Measurements from ENCODE around the gene MIGA2.
A peak's percentile ranks its signal among the peaks of the same experiment; 100 is the strongest.
"Not testable (repeated sequence)": the region's sequence is repeated elsewhere in the genome, so short reads cannot be mapped to it uniquely, and the experiment has no call there.

Gene MIGA2

GRCh38 chr9:129111528-129112151 is 75.2 kb downstream of the MIGA2 start:
- Histone ChIP-seq H3K4me1 (ENCODE audit: insufficient read depth, low read length) (no peaks in the 10 kb centered on the region), H3K36me3 (ENCODE audit: insufficient read depth, low read length) (no peaks in the 10 kb centered on the region), H3K9ac (ENCODE audit: low read depth, low read length) (peak overlapping the region; percentile 98), H3K9me3 (ENCODE audit: control insufficient read depth, insufficient read depth, low read length) (no peaks in the 10 kb centered on the region)

- H3K9ac ChIP-seq (ENCODE audit: low read depth, low read length): peak overlapping the region; percentile 98; the same call in 1 of the 2 replicates
- not testable (repeated sequence) for H3K9me3 ChIP-seq (ENCODE audit: control insufficient read depth, insufficient read depth, low read length); H3K4me1 ChIP-seq (ENCODE audit: insufficient read depth, low read length)
Measured at GRCh38 chr9:129112526-129112925, 76.1 kb downstream of the MIGA2 start.

GRCh38 chr9:129113645-129114304 is 77.3 kb downstream of the MIGA2 start:
- Histone ChIP-seq H3K36me3 (ENCODE audit: insufficient read depth, low read length) (no peaks in the 10 kb centered on the region), H3K9ac (ENCODE audit: low read depth, low read length) (no peak overlapping the region), H3K4me1 (ENCODE audit: insufficient read depth, low read length) (no peaks in the 10 kb centered on the region), H3K9me3 (ENCODE audit: control insufficient read depth, insufficient read depth, low read length) (no peaks in the 10 kb centered on the region)

More at GRCh38 chr9:129112526-129112925, 76.1 kb downstream of the MIGA2 start:
- H3K36me3 ChIP-seq (ENCODE audit: insufficient read depth, low read length): not testable (repeated sequence)

GRCh38 chr9:129118799-129119198 is 82.4 kb downstream of the MIGA2 start:
- H3K9me3 ChIP-seq (ENCODE audit: control insufficient read depth, insufficient read depth, low read length): no peaks in the 10 kb centered on the region
- no peak overlapping the region for H3K9ac ChIP-seq (ENCODE audit: low read depth, low read length)
- no peaks in the 10 kb centered on the region; the same call in 1 of the 2 replicates for H3K36me3 ChIP-seq (ENCODE audit: insufficient read depth, low read length)
- H3K4me1 ChIP-seq (ENCODE audit: insufficient read depth, low read length): no peaks in the 10 kb centered on the region

- H3K4me1 ChIP-seq (ENCODE audit: insufficient read depth, low read length): no peaks in the 10 kb centered on the region
- no peak overlapping the region for H3K9ac ChIP-seq (ENCODE audit: low read depth, low read length)
- H3K9me3 ChIP-seq (ENCODE audit: control insufficient read depth, insufficient read depth, low read length): no peaks in the 10 kb centered on the region
- H3K36me3 ChIP-seq (ENCODE audit: insufficient read depth, low read length): no peaks in the 10 kb centered on the region; the same call in 1 of the 2 replicates
Measured at GRCh38 chr9:129121483-129121882, 85.1 kb downstream of the MIGA2 start.
